Dendritic cell treated with granulocyte-macrophage colony-stimulating factor and Interleukin-4, amounts not matched to agents 40 ng/mL and 50 ng/mL, for 4 days (primary cell): ENCODE measurements around the gene MUC7.

ENCODE experiments used
- H3K27ac Mint-ChIP-seq: one replicate; pipeline ENCODE4 v1.8.0; 2022; ENCODE audit warnings: mild to moderate bottlenecking, mixed read lengths
- H3K27me3 Mint-ChIP-seq: one replicate; pipeline ENCODE4 v1.8.0; 2022; ENCODE audit warnings: mild to moderate bottlenecking, mixed read lengths
- H3K36me3 Mint-ChIP-seq: one replicate; pipeline ENCODE4 v1.8.0; 2022; ENCODE audit warnings: low read depth, mixed read lengths
- H3K4me1 Mint-ChIP-seq: one replicate; pipeline ENCODE4 v1.8.0; 2022; ENCODE audit warnings: low read depth, mixed read lengths
- H3K4me3 Mint-ChIP-seq: one replicate; pipeline ENCODE4 v1.8.0; 2022; ENCODE audit warnings: mild to moderate bottlenecking, moderate library complexity, mixed read lengths
- H3K9me3 Mint-ChIP-seq: one replicate; pipeline ENCODE4 v1.8.0; 2022; ENCODE audit warnings: mixed read lengths
- intact Hi-C: fragments of 100-400 bp; cut with micrococcal nuclease; formaldehyde crosslinking; loops from one replicate; pipeline ENCODE4 v1.15.0; 2022

Gene MUC7

GRCh38 chr4:70508801-70509200 lies 36.8 kb downstream of the MUC7 start:
- intact Hi-C loops = loop anchor here (5.0 kb wide), 1 partner anchor 626 kb away; no protein-coding TSS in a partner anchor
- H3K4me3 Mint-ChIP-seq = no peak overlapping the region

GRCh38 chr4:70511365-70511764 lies 39.4 kb downstream of the MUC7 start:
- no peaks in the 10 kb centered on the region for H3K4me1 Mint-ChIP-seq
- intact Hi-C loops = no loop called here
- H3K27ac Mint-ChIP-seq = no peak overlapping the region
- H3K9me3 Mint-ChIP-seq = no peaks in the 10 kb centered on the region
- H3K4me3 Mint-ChIP-seq = no peak overlapping the region
- H3K27me3 Mint-ChIP-seq = peaks cover 2% of the 10 kb centered on the region
- H3K36me3 Mint-ChIP-seq = no peaks in the 10 kb centered on the region

More at GRCh38 chr4:70508801-70509200, 36.8 kb downstream of the MUC7 start:
- Mint-ChIP-seq H3K27me3 (no peaks in the 10 kb centered on the region), H3K27ac (no peak overlapping the region), H3K9me3 (no peaks in the 10 kb centered on the region), H3K4me1 (no peaks in the 10 kb centered on the region), H3K36me3 (no peaks in the 10 kb centered on the region)

DNA sequence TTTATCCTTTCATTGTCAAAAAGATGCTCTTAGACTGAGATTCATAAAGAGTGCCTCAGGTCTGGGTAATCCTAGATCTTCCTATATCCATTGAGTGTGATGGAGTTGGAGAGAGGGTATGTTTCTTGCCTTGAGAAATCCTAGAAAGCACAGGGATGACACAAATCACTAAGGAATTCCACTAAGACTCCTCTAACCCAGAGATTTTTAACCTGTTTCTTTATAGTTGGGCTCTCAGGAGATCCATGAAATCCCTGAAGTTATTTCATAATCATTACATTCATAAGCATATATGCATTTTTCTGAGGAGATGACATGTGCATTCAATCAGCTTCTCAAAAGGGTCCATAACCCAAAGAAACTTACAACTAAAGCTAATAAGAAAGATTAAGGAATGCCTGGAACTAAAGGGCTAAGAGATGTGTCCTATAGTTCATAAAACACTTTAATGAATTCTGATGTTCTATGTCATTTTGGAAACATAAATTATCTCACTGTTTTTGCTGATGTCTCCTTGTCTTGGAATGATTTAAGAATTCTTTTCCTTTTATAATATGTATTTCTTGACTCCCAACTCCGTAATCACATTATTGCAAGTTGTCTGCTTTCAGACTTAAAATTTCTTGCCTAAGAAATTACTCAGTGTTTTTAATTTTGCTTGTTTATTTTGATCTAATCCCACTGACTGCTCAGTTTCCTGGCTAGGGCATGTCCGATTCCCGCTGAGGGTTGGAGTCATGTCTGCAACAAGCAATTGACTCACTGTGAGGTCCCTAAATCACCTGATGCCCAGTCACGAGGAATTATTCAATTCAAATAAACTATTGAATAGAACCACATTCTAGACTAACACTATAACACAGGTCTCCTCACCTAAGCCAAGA lies 43.6 kb downstream of the MUC7 start:
- H3K9me3 Mint-ChIP-seq = no peaks in the 10 kb centered on the region

DNA sequence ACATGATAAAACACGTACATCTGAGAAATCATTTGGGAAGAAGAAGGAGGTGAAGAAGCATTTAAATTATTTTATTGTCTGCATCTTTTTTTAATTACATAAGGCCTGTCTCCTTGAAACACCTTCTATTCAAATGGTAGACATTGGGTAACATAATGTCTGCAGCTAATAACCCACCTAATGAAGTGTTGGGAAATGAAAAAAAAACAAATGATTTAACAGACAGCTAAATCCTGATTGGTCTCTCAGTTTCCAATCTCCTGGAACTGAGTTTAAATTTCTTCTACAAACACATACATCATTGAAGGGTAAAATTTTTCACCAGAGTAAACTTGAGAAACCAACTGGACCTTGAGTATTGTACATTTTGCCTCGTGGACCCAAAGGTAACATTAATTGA lies 46.3 kb downstream of the MUC7 start, which contains the start of gene AMTN:
AMTN (plus strand) TSS at position 301 of the 400 bp plus-strand sequence. CDS start 209 bp downstream, outside the sequence.
- H3K9me3 Mint-ChIP-seq = no peaks in the 10 kb centered on the region
- no peaks in the 10 kb centered on the region for H3K4me1 Mint-ChIP-seq
- intact Hi-C loops = no loop called here
- no peak within 1 kb of the TSS for H3K4me3 Mint-ChIP-seq
- no peaks in the 10 kb centered on the region for H3K36me3 Mint-ChIP-seq
- H3K27me3 Mint-ChIP-seq = peaks cover 2% of the 10 kb centered on the region
- no peak within 1 kb of the TSS for H3K27ac Mint-ChIP-seq

More for the DNA sequence above, 43.6 kb downstream of the MUC7 start:
- Mint-ChIP-seq H3K4me1 (no peaks in the 10 kb centered on the region), H3K36me3 (no peaks in the 10 kb centered on the region), H3K27me3 (peaks cover 2% of the 10 kb centered on the region), H3K4me3 (no peak overlapping the region), H3K27ac (no peak overlapping the region)
- intact Hi-C loops = no loop called here

- H3K4me3 Mint-ChIP-seq = no peak overlapping the region
- peaks cover 2% of the 10 kb centered on the region for H3K27me3 Mint-ChIP-seq
- H3K36me3 Mint-ChIP-seq = no peaks in the 10 kb centered on the region
- intact Hi-C loops = no loop called here
- no peaks in the 10 kb centered on the region for H3K4me1 Mint-ChIP-seq
- H3K27ac Mint-ChIP-seq = no peak overlapping the region
- H3K9me3 Mint-ChIP-seq = no peaks in the 10 kb centered on the region
Measured at GRCh38 chr4:70518716-70519115, 46.7 kb downstream of the MUC7 start.

DNA sequence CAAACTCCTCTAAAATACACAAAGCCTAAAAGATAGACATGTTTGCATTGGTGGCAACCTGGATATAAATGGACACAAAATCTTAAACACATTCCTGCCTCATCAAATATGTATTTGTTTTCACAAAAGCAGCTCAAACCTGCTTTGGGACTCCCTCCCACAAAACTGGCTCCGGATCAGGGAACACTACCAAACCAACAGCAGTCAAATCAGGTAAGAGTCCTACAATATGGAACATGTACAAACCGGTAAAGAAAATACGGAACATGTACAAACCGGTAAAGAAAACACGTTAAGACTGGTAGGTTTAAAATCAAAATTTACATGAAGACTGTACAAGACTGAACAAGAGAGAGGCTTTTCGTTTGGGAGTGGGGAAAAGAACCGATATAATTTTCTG lies 50.6 kb downstream of the MUC7 start:
- Mint-ChIP-seq H3K27ac (no peak overlapping the region), H3K4me1 (no peaks in the 10 kb centered on the region), H3K36me3 (no peaks in the 10 kb centered on the region), H3K27me3 (no peaks in the 10 kb centered on the region), H3K4me3 (no peak overlapping the region), H3K9me3 (no peaks in the 10 kb centered on the region)
- intact Hi-C loops = no loop called here

- Mint-ChIP-seq H3K4me3 (no peak overlapping the region), H3K27ac (no peak overlapping the region), H3K27me3 (no peaks in the 10 kb centered on the region), H3K4me1 (no peaks in the 10 kb centered on the region), H3K36me3 (no peaks in the 10 kb centered on the region), H3K9me3 (no peaks in the 10 kb centered on the region)
- intact Hi-C loops = no loop called here
Measured at GRCh38 chr4:70530997-70531396, 59.0 kb downstream of the MUC7 start.

GRCh38 chr4:70531981-70532380 lies 60.0 kb downstream of the MUC7 start:
- intact Hi-C loops = no loop called here
- Mint-ChIP-seq H3K4me1 (no peaks in the 10 kb centered on the region), H3K36me3 (no peaks in the 10 kb centered on the region), H3K27me3 (no peaks in the 10 kb centered on the region), H3K4me3 (no peak overlapping the region), H3K9me3 (no peaks in the 10 kb centered on the region), H3K27ac (no peak overlapping the region)
